Kidney (tissue), 14 donors: ENCODE data around the gene PRRC2B. TPM values are rescaled to one million over a fixed set of nuclear protein-coding genes. Genes with fewer than 3 reads are reported as not detected.

ENCODE experiments used
- DNase-seq, 5 donors: peaks; one replicate each; pipeline ENCODE4 v3.0.0-alpha.2; 2013 to 2020
- FAIRE-seq: peaks from 2 replicates; lab custom pipeline; 2012; peaks lifted over from hg19 to GRCh38; lab: Jason Lieb, UNC
- H3K27ac ChIP-seq, 2 donors: one replicate each; pipeline ENCODE4 v1.7.0; 2013; ENCODE audit warnings: low read depth in 2 of 2, low read length in 2 of 2, inconsistent platforms in 1 of 2
- H3K27me3 ChIP-seq: one replicate; pipeline ENCODE4 v1.7.1; 2013; ENCODE audit warnings: low read length, inconsistent platforms; ENCODE audit not compliant: control insufficient read depth, insufficient read depth
- H3K36me3 ChIP-seq, 3 donors: one replicate each; pipeline versions ENCODE4 v1.7.0 to v1.7.1; 2013; ENCODE audit warnings: low read length in 3 of 3, control low read depth in 1 of 3, inconsistent platforms in 1 of 3; ENCODE audit not compliant: insufficient read depth in 3 of 3, control insufficient read depth in 2 of 3
- H3K4me1 ChIP-seq, 3 donors: one replicate each; pipeline versions ENCODE4 v1.7.0 to v1.7.1; 2013; ENCODE audit warnings: low read length in 3 of 3, inconsistent platforms in 1 of 3, low read depth in 1 of 3; ENCODE audit not compliant: control insufficient read depth in 2 of 3, insufficient read depth in 2 of 3
- H3K4me3 ChIP-seq, 3 donors: one replicate each; pipeline versions ENCODE4 v1.7.0 to v1.8.1; 2013; ENCODE audit warnings: low read length in 3 of 3, control low read depth in 1 of 3, inconsistent platforms in 1 of 3
- H3K9ac ChIP-seq, 3 donors: one replicate each; pipeline versions ENCODE4 v1.7.0 to v1.7.1; 2013; ENCODE audit warnings: low read length in 3 of 3, control low read depth in 1 of 3, inconsistent platforms in 1 of 3
- H3K9me3 ChIP-seq, 3 donors: one replicate each; pipeline versions ENCODE4 v1.7.0 to v1.7.1; 2013; ENCODE audit warnings: low read length in 3 of 3, control low read depth in 1 of 3, inconsistent platforms in 1 of 3; ENCODE audit not compliant: control insufficient read depth in 2 of 3, insufficient read depth in 1 of 3
- intact Hi-C: fragments of 100-400 bp; cut with DNase I; formaldehyde crosslinking; loops from one replicate; pipeline ENCODE4 v1.11.1; 2022
- polyA plus RNA-seq: library from polyadenylated mRNA; stranded (reverse); fragments of 350-450 nt; fragmentation: Illumina TruSeq; extraction: RNeasy Lipid Tissue Mini Kit (QIAGEN cat#74804); gene quantifications from one replicate; pipeline ENCODE4 v1.2.3, GENCODE V29; 2014; ENCODE audit warnings: low read depth, low replicate concordance; ENCODE audit not compliant: insufficient read depth
- total RNA-seq: library from RNA; stranded (reverse); fragmentation: NEBNext Ultra II Directional; extraction: Animal tissue kit (Norgen Biotek cat#: 25700); gene quantifications from one replicate; pipeline ENCODE4 v1.2.1, GENCODE V29; 2021
- TF ChIP-seq, protein P1 (sequence below): IDR thresholded peaks from 3 replicates; pipeline ENCODE4 v1.5.1; 2012; ENCODE audit warnings: mild to moderate bottlenecking, moderate library complexity, borderline replicate concordance; ENCODE audit not compliant: insufficient read depth; ENCODE audit errors: extremely low read depth
- donor health status: control.
- donor health status: control.
- donor health status: control.
- donor health status: control.
- donor health status: control.
- donor health status: DM: yes; HTN: yes; CAD: no.
- donor health status: Normal renal cell carcinoma (clear cell type).

The PRRC2B gene
- total and polyA plus RNA-seq, 2 donors from 2014 or later = 37.4 to 227 TPM

DNA sequence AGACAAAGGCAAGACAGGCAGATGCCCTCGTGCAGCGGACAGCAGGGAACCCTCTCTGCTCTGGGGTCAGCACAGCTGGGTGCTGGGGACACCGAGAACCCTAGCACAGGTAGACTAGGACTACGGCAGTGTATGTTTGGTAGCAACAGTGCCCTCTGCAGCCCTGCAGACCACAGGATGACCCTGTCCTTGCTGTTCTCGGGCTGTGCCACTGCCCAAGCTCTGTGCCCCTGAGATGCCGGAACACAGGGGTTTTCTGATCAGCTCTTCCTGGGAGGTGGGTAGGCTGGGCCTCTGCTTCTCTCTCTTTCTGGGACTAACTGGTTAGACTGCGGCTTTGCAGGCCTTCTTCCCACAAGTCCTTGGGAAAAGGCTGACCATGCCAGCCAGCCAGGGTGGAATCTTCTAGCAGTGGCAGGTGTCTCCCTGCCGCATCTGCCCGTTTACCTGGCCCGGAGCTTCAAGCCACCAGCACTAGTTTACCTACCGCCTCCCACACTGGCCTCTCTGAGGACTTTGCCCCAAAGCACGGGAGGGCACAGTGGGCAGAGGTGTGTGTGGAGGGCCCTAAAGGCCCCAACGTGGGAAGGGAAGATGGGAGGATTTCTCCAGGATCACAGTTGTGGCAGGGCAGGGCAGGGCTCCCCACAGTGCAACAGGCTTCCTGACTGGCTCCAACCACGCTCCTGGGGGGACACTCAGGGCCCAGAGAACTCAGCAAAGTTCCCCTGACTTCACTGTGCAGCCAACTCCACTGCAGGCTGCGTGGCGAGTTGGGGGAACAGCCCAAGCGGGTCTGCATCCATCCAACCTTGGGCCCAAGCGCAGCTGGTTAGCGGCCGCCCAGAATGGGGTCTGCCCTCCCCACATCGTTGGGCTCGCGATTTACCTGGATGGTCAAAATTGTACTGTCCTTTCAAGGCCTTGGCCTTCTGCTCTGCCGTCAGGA lies 136.0 kb downstream of the PRRC2B start:
- TF ChIP-seq, protein P1, sequence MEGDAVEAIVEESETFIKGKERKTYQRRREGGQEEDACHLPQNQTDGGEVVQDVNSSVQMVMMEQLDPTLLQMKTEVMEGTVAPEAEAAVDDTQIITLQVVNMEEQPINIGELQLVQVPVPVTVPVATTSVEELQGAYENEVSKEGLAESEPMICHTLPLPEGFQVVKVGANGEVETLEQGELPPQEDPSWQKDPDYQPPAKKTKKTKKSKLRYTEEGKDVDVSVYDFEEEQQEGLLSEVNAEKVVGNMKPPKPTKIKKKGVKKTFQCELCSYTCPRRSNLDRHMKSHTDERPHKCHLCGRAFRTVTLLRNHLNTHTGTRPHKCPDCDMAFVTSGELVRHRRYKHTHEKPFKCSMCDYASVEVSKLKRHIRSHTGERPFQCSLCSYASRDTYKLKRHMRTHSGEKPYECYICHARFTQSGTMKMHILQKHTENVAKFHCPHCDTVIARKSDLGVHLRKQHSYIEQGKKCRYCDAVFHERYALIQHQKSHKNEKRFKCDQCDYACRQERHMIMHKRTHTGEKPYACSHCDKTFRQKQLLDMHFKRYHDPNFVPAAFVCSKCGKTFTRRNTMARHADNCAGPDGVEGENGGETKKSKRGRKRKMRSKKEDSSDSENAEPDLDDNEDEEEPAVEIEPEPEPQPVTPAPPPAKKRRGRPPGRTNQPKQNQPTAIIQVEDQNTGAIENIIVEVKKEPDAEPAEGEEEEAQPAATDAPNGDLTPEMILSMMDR = no peak
- no peak for FAIRE-seq
- no peak for DNase-seq

DNA sequence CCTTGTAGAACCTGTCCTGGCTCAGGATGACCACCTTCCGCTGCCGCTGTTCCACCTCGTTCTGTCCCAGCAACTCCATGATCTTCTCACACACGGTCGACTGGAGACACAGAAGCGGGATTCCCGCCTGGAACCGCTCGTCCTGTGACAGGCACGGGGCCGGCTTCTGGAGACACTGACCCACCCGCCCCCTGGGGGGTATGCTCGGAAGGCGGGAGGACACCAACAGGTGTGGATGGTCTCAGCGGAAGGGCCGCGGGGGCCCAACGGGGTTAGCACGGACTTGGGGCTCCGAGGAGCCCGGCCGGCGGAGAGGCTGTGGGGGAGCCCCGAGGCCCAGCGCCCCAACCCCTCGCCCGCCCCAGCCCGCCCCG lies 136.6 kb downstream of the PRRC2B start:
- Histone ChIP-seq H3K4me3 (peak overlapping the region; percentile 70 to 87 (median 81)), H3K9ac (peak overlapping the region; percentile 27 to 82 (median 69)), H3K9me3 (no peaks in the 10 kb centered on the region), H3K27ac (no peak overlapping the region), H3K36me3 (peaks cover 2 to 19% (median 7%) of the 10 kb centered on the region in 3 donors), H3K27me3 (no peaks in the 10 kb centered on the region), H3K4me1 (peaks cover 0 to 13% (median 7%) of the 10 kb centered on the region in 3 donors)
- FAIRE-seq (no peak), DNase-seq (peak; percentile 57 to 87 (median 78))
- intact Hi-C loops = no loop called here
- TF ChIP-seq, protein P1 = no peak

More for the DNA sequence above, 136.0 kb downstream of the PRRC2B start:
- intact Hi-C loops = no loop called here
- H3K27ac ChIP-seq = no peak overlapping the region
- peaks cover 2 to 21% (median 7%) of the 10 kb centered on the region in 3 donors for H3K36me3 ChIP-seq
- peak overlapping the region; percentile 70 to 87 (median 81) for H3K4me3 ChIP-seq
- H3K9ac ChIP-seq = peak overlapping the region; percentile 27 to 82 (median 69)
- H3K4me1 ChIP-seq = peaks cover 0 to 13% (median 7%) of the 10 kb centered on the region in 3 donors
- no peaks in the 10 kb centered on the region for H3K27me3 ChIP-seq
- H3K9me3 ChIP-seq = no peaks in the 10 kb centered on the region

DNA sequence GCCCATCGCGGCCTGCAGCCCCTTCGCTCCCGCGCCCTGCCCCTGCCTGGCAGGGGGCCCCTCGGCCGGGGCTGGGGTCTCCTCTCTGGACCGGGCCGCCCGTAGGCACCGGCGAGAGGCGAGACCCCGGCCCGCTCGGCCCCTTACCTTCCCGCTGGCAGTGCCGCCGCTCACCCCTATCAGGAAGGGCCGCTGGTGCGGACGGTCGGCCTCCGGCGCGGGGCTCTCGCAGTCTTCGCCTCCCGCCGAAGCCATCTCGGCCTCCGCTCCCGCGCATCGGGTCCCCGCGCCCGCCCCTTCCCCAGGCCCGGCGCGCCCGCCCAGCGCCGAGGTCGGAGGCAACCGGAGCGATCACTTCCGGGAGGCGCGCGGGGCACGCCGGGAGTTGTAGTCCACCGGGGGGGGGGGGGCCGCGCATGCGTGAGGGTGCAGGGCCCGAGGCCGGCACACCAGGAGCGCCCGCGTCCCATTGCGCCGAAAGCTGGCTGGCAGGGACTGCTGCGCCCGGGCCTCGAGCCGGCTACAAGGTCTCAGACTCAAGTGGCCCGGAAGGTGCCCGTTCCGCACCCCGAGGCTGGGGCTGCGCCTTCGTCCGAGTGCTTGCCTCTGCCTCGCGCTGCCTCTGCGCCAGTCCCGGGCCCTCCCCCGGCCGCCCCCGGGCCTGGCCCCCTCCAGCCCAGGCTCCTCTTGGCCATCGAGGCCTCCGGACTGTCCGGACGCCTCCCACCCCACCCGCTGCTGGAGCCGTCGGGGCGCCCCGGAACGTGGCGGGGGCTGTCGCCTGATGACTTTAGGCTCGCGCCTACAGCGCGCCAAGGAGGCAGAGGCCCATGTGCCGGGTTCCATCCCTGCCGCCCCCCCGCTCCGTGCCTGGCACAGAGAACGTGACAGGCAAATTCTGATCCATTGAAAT lies 137.3 kb downstream of the PRRC2B start, which contains the start of gene UCK1:
Gene UCK1, minus strand, starts transcription at position 344 of the 913 bp plus-strand sequence. Its CDS starts 89 bp downstream, at position 255.
- H3K27me3 ChIP-seq = no peaks in the 10 kb centered on the region
- peak within 1 kb of the TSS; percentile 70 to 87 (median 81) for H3K4me3 ChIP-seq
- no peaks in the 10 kb centered on the region for H3K9me3 ChIP-seq
- peak within 1 kb of the TSS; percentile 27 to 82 (median 69) for H3K9ac ChIP-seq
- H3K36me3 ChIP-seq = peaks cover 2 to 13% (median 3%) of the 10 kb centered on the region in 3 donors
- intact Hi-C loops = no loop called here
- H3K27ac ChIP-seq = peak within 1 kb of the TSS in 1 of 2 donors; percentile 57
- TF ChIP-seq, protein P1 = no peak
- DNase-seq = peak; percentile 91 to 95 (median 92)
- FAIRE-seq = no peak
- peaks cover 0 to 13% (median 7%) of the 10 kb centered on the region in 3 donors for H3K4me1 ChIP-seq
